GM12864 (cell line): ENCODE measurements around the gene TMEM141.
"Not testable (repeated sequence)": the region's sequence is repeated elsewhere in the genome, so short reads cannot be mapped to it uniquely, and the experiment has no call there.

Source experiments
- DNase-seq: peaks from one replicate; pipeline ENCODE4 v3.0.0-alpha.2; 2011; ENCODE audit warnings: low read depth
- H3K4me3 ChIP-seq: 2 replicates; pipeline ENCODE4 v1.5.1; 2011; ENCODE audit warnings: mild to moderate bottlenecking, low read depth, low read length, control low read depth
- TF ChIP-seq, protein P1 (sequence below): IDR thresholded peaks from 2 replicates; pipeline ENCODE4 v1.5.1; 2011; ENCODE audit warnings: low read depth, mild to moderate bottlenecking, moderate library complexity, low read length, control low read depth, inconsistent platforms; ENCODE audit errors: missing control alignments

Gene TMEM141

DNA sequence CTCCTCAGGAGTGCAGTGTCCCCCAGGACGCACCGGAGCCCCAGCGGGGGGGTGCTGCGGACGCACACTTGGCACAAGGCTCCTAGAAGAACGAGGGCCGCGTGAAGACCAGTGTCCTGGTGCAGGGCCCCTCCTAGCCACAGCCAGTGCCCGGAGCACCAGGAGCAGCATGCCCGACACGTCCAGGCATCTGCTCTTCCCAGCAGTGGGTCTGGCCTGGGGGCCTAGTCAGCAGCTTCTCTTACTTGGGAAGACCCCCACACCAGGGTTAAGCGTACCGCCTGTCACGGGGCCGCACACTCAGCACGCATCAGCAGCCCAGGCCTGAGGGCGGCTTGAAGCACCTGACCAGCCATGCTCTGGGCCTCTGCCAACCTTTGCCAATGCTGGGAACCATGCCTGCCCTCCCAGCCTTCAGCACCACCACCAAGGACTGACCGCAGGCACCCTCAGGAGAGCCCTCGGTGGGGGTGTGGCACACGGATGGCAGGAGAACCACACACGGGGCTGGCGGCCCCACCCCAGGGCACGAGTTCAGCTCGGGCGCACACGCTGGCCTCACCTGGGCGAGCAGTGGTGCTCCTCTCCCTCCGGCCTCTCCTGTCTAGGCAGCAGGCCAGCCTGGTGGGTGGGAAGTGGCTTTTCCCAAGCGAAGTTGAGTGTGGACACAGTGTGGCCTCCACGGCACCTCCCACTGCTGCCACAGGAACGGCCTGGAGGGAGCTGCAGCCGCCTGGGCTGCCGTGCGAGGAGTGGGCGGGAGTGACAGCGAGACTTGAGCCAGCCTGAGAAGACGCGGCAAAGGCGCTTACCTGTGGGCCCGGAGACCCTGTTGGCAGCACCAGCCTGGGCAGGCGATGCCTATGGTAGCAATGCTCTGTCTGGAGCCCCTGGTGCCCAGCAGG is 39.1 kb downstream of the TMEM141 start:
- no peak overlapping the region for H3K4me3 ChIP-seq
- no peak for DNase-seq
- TF ChIP-seq, protein P1, sequence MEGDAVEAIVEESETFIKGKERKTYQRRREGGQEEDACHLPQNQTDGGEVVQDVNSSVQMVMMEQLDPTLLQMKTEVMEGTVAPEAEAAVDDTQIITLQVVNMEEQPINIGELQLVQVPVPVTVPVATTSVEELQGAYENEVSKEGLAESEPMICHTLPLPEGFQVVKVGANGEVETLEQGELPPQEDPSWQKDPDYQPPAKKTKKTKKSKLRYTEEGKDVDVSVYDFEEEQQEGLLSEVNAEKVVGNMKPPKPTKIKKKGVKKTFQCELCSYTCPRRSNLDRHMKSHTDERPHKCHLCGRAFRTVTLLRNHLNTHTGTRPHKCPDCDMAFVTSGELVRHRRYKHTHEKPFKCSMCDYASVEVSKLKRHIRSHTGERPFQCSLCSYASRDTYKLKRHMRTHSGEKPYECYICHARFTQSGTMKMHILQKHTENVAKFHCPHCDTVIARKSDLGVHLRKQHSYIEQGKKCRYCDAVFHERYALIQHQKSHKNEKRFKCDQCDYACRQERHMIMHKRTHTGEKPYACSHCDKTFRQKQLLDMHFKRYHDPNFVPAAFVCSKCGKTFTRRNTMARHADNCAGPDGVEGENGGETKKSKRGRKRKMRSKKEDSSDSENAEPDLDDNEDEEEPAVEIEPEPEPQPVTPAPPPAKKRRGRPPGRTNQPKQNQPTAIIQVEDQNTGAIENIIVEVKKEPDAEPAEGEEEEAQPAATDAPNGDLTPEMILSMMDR: no peak

- H3K4me3 ChIP-seq: no peak overlapping the region
- TF ChIP-seq, protein P1: no peak
- DNase-seq: no peak
These were observed 40.0 kb downstream of the TMEM141 start for GRCh38 chr9:136831002-136831719.

DNA sequence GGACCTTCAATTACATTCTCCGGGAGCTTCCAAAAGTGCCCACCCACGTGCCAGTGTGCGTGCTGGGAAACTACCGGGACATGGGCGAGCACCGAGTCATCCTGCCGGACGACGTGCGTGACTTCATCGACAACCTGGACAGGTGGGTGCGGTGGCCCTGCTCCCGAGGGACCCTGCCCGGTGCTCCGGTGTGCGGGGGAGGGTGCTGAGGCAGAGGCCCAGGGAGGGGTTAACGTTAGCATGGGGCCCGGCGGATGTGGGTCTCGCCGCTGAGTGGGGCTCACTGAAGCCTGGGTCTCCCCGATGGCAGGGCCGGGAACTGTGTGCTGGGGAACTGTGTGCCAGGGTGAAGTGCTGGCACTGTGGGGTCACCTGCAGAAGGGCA is 40.6 kb downstream of the TMEM141 start:
- no peak overlapping the region for H3K4me3 ChIP-seq
- TF ChIP-seq, protein P1: no peak
- no peak for DNase-seq

- H3K4me3 ChIP-seq: no peak overlapping the region
- no peak for DNase-seq
- TF ChIP-seq, protein P1: no peak
These were observed 41.4 kb downstream of the TMEM141 start for GRCh38 chr9:136832581-136832980.

GRCh38 chr9:136833381-136834048 is 42.4 kb downstream of the TMEM141 start:
- H3K4me3 ChIP-seq, DNase-seq: not testable (repeated sequence)

GRCh38 chr9:136835162-136835931 is 44.2 kb downstream of the TMEM141 start:
- TF ChIP-seq, protein P1: no peak
- H3K4me3 ChIP-seq: no peak overlapping the region
- no peak for DNase-seq
